ENCODE results near the gene CTSA.

CTSA gene

GRCh38 chr20:45852326-45852725, 38.8 kb upstream of the CTSA start:
- Histone ChIP-seq H3K9me3 (ENCODE audit: control insufficient read depth in 2 of 2, low read length in 2 of 2) (no peaks in the 10 kb centered on the region), H3K4me3 (ENCODE audit: low read length in 2 of 2) (no peak overlapping the region), H3K36me3 (ENCODE audit: control insufficient read depth in 2 of 2, insufficient read depth in 2 of 2, low read length in 2 of 2) (peaks cover 10 to 18% of the 10 kb centered on the region in 2 donors), H3K27me3 (ENCODE audit: control insufficient read depth in 1 of 2, insufficient read depth in 2 of 2, low read length in 2 of 2) (no peaks in the 10 kb centered on the region), H3K9ac (ENCODE audit: low read length in 2 of 2) (no peak overlapping the region), H3K4me1 (ENCODE audit: control insufficient read depth, insufficient read depth, low read length) (peaks cover 22% of the 10 kb centered on the region), H3K27ac (ENCODE audit: low read length) (no peak overlapping the region)

- peak overlapping the region in 1 of 2 donors; percentile 1 for H3K9ac ChIP-seq (ENCODE audit: low read length in 2 of 2)
- peaks cover 4 to 12% of the 10 kb centered on the region in 2 donors for H3K36me3 ChIP-seq (ENCODE audit: control insufficient read depth in 2 of 2, insufficient read depth in 2 of 2, low read length in 2 of 2)
- H3K4me1 ChIP-seq (ENCODE audit: control insufficient read depth, insufficient read depth, low read length): peaks cover 29% of the 10 kb centered on the region
- no peak overlapping the region for H3K27ac ChIP-seq (ENCODE audit: low read length)
- no peaks in the 10 kb centered on the region for H3K27me3 ChIP-seq (ENCODE audit: control insufficient read depth in 1 of 2, insufficient read depth in 2 of 2, low read length in 2 of 2)
- H3K9me3 ChIP-seq (ENCODE audit: control insufficient read depth in 2 of 2, low read length in 2 of 2): no peaks in the 10 kb centered on the region
- H3K4me3 ChIP-seq (ENCODE audit: low read length in 2 of 2): no peak overlapping the region
These were observed 37.7 kb upstream of the CTSA start for GRCh38 chr20:45853484-45853883.

- no peaks in the 10 kb centered on the region for H3K9me3 ChIP-seq (ENCODE audit: control insufficient read depth in 2 of 2, low read length in 2 of 2)
These were observed 33.8 kb upstream of the CTSA start, which contains the start of the genes ACOT8 and ZSWIM3 for GRCh38 chr20:45857114-45857881. Gene ACOT8 (minus strand): TSS chr20:45857392. CDS start chr20:45857315, 77 bp downstream. Gene ZSWIM3 (plus strand): TSS chr20:45857614. CDS start chr20:45857826, 212 bp downstream.

GRCh38 chr20:45857882-45858216, 33.3 kb upstream of the CTSA start:
- H3K36me3 ChIP-seq (ENCODE audit: control insufficient read depth in 2 of 2, insufficient read depth in 2 of 2, low read length in 2 of 2): peaks cover 0 to 3% of the 10 kb centered on the region in 2 donors
- H3K27me3 ChIP-seq (ENCODE audit: control insufficient read depth in 1 of 2, insufficient read depth in 2 of 2, low read length in 2 of 2): no peaks in the 10 kb centered on the region
- peak overlapping the region; percentile 73 for H3K27ac ChIP-seq (ENCODE audit: low read length)
- H3K9ac ChIP-seq (ENCODE audit: low read length in 2 of 2): peak overlapping the region; percentile 83 to 84
- no peaks in the 10 kb centered on the region for H3K9me3 ChIP-seq (ENCODE audit: control insufficient read depth in 2 of 2, low read length in 2 of 2)
- H3K4me1 ChIP-seq (ENCODE audit: control insufficient read depth, insufficient read depth, low read length): peaks cover 30% of the 10 kb centered on the region
- peak overlapping the region; percentile 91 to 95 for H3K4me3 ChIP-seq (ENCODE audit: low read length in 2 of 2)

More at GRCh38 chr20:45857114-45857881, 33.8 kb upstream of the CTSA start, which contains the start of the genes ACOT8 and ZSWIM3:
- Histone ChIP-seq H3K27me3 (ENCODE audit: control insufficient read depth in 1 of 2, insufficient read depth in 2 of 2, low read length in 2 of 2) (no peaks in the 10 kb centered on the region), H3K27ac (ENCODE audit: low read length) (peak within 1 kb of the TSS; percentile 73), H3K4me3 (ENCODE audit: low read length in 2 of 2) (peak within 1 kb of the TSS; percentile 91 to 95), H3K9ac (ENCODE audit: low read length in 2 of 2) (peak within 1 kb of the TSS; percentile 84 to 87), H3K4me1 (ENCODE audit: control insufficient read depth, insufficient read depth, low read length) (peaks cover 30% of the 10 kb centered on the region), H3K36me3 (ENCODE audit: control insufficient read depth in 2 of 2, insufficient read depth in 2 of 2, low read length in 2 of 2) (peaks cover 0 to 3% of the 10 kb centered on the region in 2 donors)

GRCh38 chr20:45859916-45860315, 31.2 kb upstream of the CTSA start:
- Histone ChIP-seq H3K9ac (ENCODE audit: low read length in 2 of 2) (no peak overlapping the region), H3K4me3 (ENCODE audit: low read length in 2 of 2) (no peak overlapping the region)

GRCh38 chr20:45860560-45861220, 30.4 kb upstream of the CTSA start:
- no peak overlapping the region for H3K27ac ChIP-seq (ENCODE audit: low read length)
- no peak overlapping the region for H3K9ac ChIP-seq (ENCODE audit: low read length in 2 of 2)
- H3K27me3 ChIP-seq (ENCODE audit: control insufficient read depth in 1 of 2, insufficient read depth in 2 of 2, low read length in 2 of 2): no peaks in the 10 kb centered on the region
- no peak overlapping the region for H3K4me3 ChIP-seq (ENCODE audit: low read length in 2 of 2)
- no peaks in the 10 kb centered on the region for H3K36me3 ChIP-seq (ENCODE audit: control insufficient read depth in 2 of 2, insufficient read depth in 2 of 2, low read length in 2 of 2)
- peaks cover 19% of the 10 kb centered on the region for H3K4me1 ChIP-seq (ENCODE audit: control insufficient read depth, insufficient read depth, low read length)
- no peaks in the 10 kb centered on the region for H3K9me3 ChIP-seq (ENCODE audit: control insufficient read depth in 2 of 2, low read length in 2 of 2)

More at GRCh38 chr20:45859916-45860315, 31.2 kb upstream of the CTSA start:
- Histone ChIP-seq H3K27me3 (ENCODE audit: control insufficient read depth in 1 of 2, insufficient read depth in 2 of 2, low read length in 2 of 2) (no peaks in the 10 kb centered on the region), H3K27ac (ENCODE audit: low read length) (no peak overlapping the region), H3K9me3 (ENCODE audit: control insufficient read depth in 2 of 2, low read length in 2 of 2) (no peaks in the 10 kb centered on the region), H3K4me1 (ENCODE audit: control insufficient read depth, insufficient read depth, low read length) (peaks cover 24% of the 10 kb centered on the region), H3K36me3 (ENCODE audit: control insufficient read depth in 2 of 2, insufficient read depth in 2 of 2, low read length in 2 of 2) (no peaks in the 10 kb centered on the region)

GRCh38 chr20:45861221-45862075, 29.7 kb upstream of the CTSA start:
- no peak overlapping the region for H3K4me3 ChIP-seq (ENCODE audit: low read length in 2 of 2)
- H3K9me3 ChIP-seq (ENCODE audit: control insufficient read depth in 2 of 2, low read length in 2 of 2): no peaks in the 10 kb centered on the region
- no peaks in the 10 kb centered on the region for H3K36me3 ChIP-seq (ENCODE audit: control insufficient read depth in 2 of 2, insufficient read depth in 2 of 2, low read length in 2 of 2)
- H3K27ac ChIP-seq (ENCODE audit: low read length): no peak overlapping the region
- H3K9ac ChIP-seq (ENCODE audit: low read length in 2 of 2): no peak overlapping the region
- no peaks in the 10 kb centered on the region for H3K27me3 ChIP-seq (ENCODE audit: control insufficient read depth in 1 of 2, insufficient read depth in 2 of 2, low read length in 2 of 2)
- H3K4me1 ChIP-seq (ENCODE audit: control insufficient read depth, insufficient read depth, low read length): peaks cover 12% of the 10 kb centered on the region

- H3K9ac ChIP-seq (ENCODE audit: low read length in 2 of 2): no peak overlapping the region
- no peak overlapping the region for H3K27ac ChIP-seq (ENCODE audit: low read length)
- H3K4me3 ChIP-seq (ENCODE audit: low read length in 2 of 2): no peak overlapping the region
- no peaks in the 10 kb centered on the region for H3K27me3 ChIP-seq (ENCODE audit: control insufficient read depth in 1 of 2, insufficient read depth in 2 of 2, low read length in 2 of 2)
- H3K36me3 ChIP-seq (ENCODE audit: control insufficient read depth in 2 of 2, insufficient read depth in 2 of 2, low read length in 2 of 2): no peaks in the 10 kb centered on the region
- no peaks in the 10 kb centered on the region for H3K4me1 ChIP-seq (ENCODE audit: control insufficient read depth, insufficient read depth, low read length)
- H3K9me3 ChIP-seq (ENCODE audit: control insufficient read depth in 2 of 2, low read length in 2 of 2): no peaks in the 10 kb centered on the region
These were observed 27.3 kb upstream of the CTSA start for GRCh38 chr20:45863543-45864470.

- no peaks in the 10 kb centered on the region for H3K27me3 ChIP-seq (ENCODE audit: control insufficient read depth in 1 of 2, insufficient read depth in 2 of 2, low read length in 2 of 2)
- H3K4me1 ChIP-seq (ENCODE audit: control insufficient read depth, insufficient read depth, low read length): no peaks in the 10 kb centered on the region
- H3K27ac ChIP-seq (ENCODE audit: low read length): no peak overlapping the region
- no peak overlapping the region for H3K9ac ChIP-seq (ENCODE audit: low read length in 2 of 2)
- H3K4me3 ChIP-seq (ENCODE audit: low read length in 2 of 2): no peak overlapping the region
- H3K9me3 ChIP-seq (ENCODE audit: control insufficient read depth in 2 of 2, low read length in 2 of 2): no peaks in the 10 kb centered on the region
- H3K36me3 ChIP-seq (ENCODE audit: control insufficient read depth in 2 of 2, insufficient read depth in 2 of 2, low read length in 2 of 2): no peaks in the 10 kb centered on the region
These were observed 24.7 kb upstream of the CTSA start for GRCh38 chr20:45866454-45866853.

All from stomach smooth muscle (tissue), 2 donors.